ENCODE results near the gene NECTIN1.

The NECTIN1 gene

DNA sequence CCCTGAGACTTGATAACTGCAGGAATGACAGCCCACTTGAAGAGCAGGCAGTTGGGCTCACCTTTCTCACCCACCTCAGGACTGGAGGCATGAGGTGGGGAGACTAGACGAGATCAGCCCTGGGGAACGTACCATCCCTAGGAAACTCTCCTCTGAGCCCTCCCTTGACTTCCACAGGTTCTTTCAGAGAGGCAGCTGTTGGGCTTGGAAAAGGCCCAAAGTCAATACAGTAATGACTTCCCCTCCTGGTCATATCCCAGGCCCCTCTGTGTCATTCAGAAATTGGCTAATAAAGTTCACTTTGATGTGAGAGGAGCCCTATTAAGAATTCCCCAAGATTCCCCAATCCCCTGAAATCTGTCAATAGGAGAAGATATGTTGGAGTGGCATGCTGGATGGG is 5.8 kb upstream of the NECTIN1 start:
- TF ChIP-seq, protein P1, sequence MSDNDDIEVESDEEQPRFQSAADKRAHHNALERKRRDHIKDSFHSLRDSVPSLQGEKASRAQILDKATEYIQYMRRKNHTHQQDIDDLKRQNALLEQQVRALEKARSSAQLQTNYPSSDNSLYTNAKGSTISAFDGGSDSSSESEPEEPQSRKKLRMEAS (IDR thresholded peaks at IDR 0.05; ENCODE audit: low read depth, low read length): no peak
- TF ChIP-seq POLR2A (IDR thresholded peaks at IDR 0.05; ENCODE audit: extremely low read depth, insufficient read length) (no peak), MYC (IDR thresholded peaks at IDR 0.05; ENCODE audit: low read depth, low read length) (no peak)
- TF ChIP-seq, protein P2, sequence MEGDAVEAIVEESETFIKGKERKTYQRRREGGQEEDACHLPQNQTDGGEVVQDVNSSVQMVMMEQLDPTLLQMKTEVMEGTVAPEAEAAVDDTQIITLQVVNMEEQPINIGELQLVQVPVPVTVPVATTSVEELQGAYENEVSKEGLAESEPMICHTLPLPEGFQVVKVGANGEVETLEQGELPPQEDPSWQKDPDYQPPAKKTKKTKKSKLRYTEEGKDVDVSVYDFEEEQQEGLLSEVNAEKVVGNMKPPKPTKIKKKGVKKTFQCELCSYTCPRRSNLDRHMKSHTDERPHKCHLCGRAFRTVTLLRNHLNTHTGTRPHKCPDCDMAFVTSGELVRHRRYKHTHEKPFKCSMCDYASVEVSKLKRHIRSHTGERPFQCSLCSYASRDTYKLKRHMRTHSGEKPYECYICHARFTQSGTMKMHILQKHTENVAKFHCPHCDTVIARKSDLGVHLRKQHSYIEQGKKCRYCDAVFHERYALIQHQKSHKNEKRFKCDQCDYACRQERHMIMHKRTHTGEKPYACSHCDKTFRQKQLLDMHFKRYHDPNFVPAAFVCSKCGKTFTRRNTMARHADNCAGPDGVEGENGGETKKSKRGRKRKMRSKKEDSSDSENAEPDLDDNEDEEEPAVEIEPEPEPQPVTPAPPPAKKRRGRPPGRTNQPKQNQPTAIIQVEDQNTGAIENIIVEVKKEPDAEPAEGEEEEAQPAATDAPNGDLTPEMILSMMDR (IDR thresholded peaks at IDR 0.05; ENCODE audit: low read depth, low read length): no peak
- no peak overlapping the region for H3K4me3 ChIP-seq (ENCODE audit: low read depth, low read length)
- DNase-seq (ENCODE audit: low read depth): no peak

DNA sequence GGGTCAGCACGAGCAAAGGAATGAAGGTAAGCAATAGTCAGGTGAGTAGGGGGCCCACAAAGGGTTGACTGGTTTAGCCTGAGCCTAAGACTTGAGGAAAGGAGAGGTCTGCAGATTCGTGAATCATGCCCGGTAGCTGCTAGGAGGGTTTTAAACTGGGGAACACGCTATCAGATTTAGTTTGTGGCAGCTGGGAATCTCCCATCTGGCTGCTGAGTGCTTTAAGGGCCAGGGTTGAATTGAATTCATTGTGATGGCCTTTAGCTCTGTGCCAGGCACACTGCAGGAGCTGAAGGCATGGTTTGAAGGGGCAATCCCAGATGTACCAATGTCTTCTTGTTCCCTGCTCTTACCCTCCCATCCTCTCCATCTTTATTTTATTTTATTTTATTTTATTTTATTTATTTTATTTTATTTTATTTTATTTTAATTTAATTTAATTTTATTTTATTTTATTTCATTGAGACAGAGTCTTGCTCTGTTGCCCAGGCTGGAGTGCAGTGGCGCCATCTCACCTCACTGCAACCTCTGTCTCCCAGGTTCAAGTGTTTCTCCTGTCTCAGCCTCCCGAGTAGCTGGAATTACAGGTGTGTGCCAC is 1.9 kb upstream of the NECTIN1 start:
- TF ChIP-seq, protein P2 (IDR thresholded peaks at IDR 0.05; ENCODE audit: low read depth, low read length): no peak
- TF ChIP-seq POLR2A (IDR thresholded peaks at IDR 0.05; ENCODE audit: extremely low read depth, insufficient read length): no peak
- TF ChIP-seq, protein P1 (IDR thresholded peaks at IDR 0.05; ENCODE audit: low read depth, low read length): no peak
- TF ChIP-seq MYC (IDR thresholded peaks at IDR 0.05; ENCODE audit: low read depth, low read length): no peak
- no peak overlapping the region for H3K4me3 ChIP-seq (ENCODE audit: low read depth, low read length)

DNA sequence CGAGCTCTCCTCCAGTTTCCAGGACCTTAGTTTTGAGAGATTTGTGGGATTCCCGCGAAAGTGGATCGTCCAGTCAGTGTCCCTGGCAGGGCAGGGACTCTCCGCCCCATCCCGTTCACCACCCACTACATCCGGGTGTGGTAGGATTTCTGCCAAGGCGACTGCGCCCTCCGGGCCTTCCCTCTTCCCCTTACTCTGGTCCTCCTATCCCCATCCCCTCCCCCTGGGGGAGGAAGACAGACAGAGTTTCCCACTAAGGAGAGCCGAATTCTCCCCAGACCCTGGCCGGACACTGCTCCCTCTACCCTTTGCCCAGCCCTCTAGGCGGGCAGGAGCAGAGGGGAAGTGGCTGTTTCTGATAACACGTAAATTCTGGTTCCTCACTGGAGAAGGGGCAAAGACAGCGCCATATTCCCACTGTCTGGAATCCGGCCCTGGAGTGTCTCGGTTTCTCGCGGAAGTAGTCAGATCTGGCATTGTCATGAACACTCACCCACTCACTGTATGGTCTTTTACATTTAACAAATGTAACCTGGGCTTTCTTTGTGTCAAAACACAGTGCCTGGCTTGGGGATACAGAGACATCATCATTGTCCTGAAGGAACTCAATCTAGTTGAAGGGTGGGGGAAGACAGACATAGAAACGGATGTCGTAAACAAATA is 1.1 kb upstream of the NECTIN1 start:
- TF ChIP-seq POLR2A (IDR thresholded peaks at IDR 0.05; ENCODE audit: extremely low read depth, insufficient read length) (no peak), MYC (IDR thresholded peaks at IDR 0.05; ENCODE audit: low read depth, low read length) (no peak)
- TF ChIP-seq, protein P2 (IDR thresholded peaks at IDR 0.05; ENCODE audit: low read depth, low read length): no peak
- TF ChIP-seq, protein P1 (IDR thresholded peaks at IDR 0.05; ENCODE audit: low read depth, low read length): no peak
- no peak overlapping the region for H3K4me3 ChIP-seq (ENCODE audit: low read depth, low read length)
- no peak for DNase-seq (ENCODE audit: low read depth)

More for the DNA sequence above, 1.9 kb upstream of the NECTIN1 start:
- DNase-seq (ENCODE audit: low read depth): no peak

DNA sequence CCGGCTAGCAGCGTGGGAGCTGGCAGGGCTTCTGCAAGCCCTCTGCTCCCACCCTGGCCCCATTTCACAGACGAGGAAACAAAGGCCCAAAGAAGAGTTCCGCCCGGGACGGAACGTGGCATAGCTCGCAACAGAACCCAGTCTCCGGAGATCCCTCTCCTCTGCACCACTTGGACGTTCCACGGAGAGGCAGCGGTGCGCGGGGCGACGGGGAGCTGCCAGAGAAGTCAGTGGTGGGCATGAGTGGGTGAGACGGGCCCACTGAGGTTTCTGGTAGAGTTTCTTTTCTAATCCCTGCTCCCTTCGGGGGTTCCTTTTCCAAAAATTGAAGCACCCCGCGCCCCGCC is 554 bp upstream of the NECTIN1 start:
- no peak overlapping the region for H3K4me3 ChIP-seq (ENCODE audit: low read depth, low read length)
- no peak for DNase-seq (ENCODE audit: low read depth)
- TF ChIP-seq, protein P2 (IDR thresholded peaks at IDR 0.05; ENCODE audit: low read depth, low read length): no peak
- TF ChIP-seq, protein P1 (IDR thresholded peaks at IDR 0.05; ENCODE audit: low read depth, low read length): no peak
- no peak for TF ChIP-seq MYC (IDR thresholded peaks at IDR 0.05; ENCODE audit: low read depth, low read length)
- TF ChIP-seq POLR2A (IDR thresholded peaks at IDR 0.05; ENCODE audit: extremely low read depth, insufficient read length): no peak

DNA sequence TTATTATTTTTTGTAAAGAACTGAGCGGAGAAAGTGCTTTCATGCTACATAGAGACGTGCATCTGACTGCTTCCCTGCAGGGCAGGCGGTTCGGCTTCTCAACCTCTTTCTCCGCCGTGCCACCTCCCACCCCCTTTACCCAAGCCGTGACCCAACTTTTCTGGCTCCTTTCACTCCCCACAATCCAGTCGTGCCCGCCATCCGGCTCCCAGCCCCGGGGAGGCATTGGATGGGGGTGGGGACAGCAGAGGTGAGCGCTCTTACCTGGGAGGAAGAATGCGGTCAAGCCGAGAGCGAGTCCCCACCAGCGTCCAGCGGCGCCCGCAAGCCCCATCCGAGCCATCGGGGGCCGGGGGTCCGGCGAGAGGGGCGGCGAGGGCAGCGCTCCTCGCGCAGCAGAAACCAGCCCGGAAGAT is 781 bp downstream of the NECTIN1 start:
- DNase-seq (ENCODE audit: low read depth): peak; percentile 42
- peak overlapping the region; percentile 79 for H3K4me3 ChIP-seq (ENCODE audit: low read depth, low read length)

More for the DNA sequence above, 781 bp downstream of the NECTIN1 start:
- TF ChIP-seq, protein P1 (IDR thresholded peaks at IDR 0.05; ENCODE audit: low read depth, low read length): no peak
- TF ChIP-seq, protein P2 (IDR thresholded peaks at IDR 0.05; ENCODE audit: low read depth, low read length): no peak
- TF ChIP-seq POLR2A (IDR thresholded peaks at IDR 0.05; ENCODE audit: extremely low read depth, insufficient read length) (no peak), MYC (IDR thresholded peaks at IDR 0.05; ENCODE audit: low read depth, low read length) (no peak)
